ENCODE data around the gene UNC5C. TPM values are rescaled to one million over a fixed set of nuclear protein-coding genes. Genes with fewer than 3 reads are reported as not detected.

Gene UNC5C
- total and polyA plus RNA-seq, 2 of the 4 experiments (the other 2 are of a cell fraction) = under 0.01 TPM

- no peaks in the 10 kb centered on the region for H3K9me3 ChIP-seq (ENCODE audit: control insufficient read depth, insufficient read depth, low read length)
- no peaks in the 10 kb centered on the region for H3K9me1 ChIP-seq (ENCODE audit: insufficient read depth, low read length)
- no peaks in the 10 kb centered on the region for H4K20me1 ChIP-seq (ENCODE audit: insufficient read depth, low read length)
- H3K4me1 ChIP-seq (ENCODE audit: control insufficient read depth, insufficient read depth, low read length) = no peaks in the 10 kb centered on the region
- no peak overlapping the region for H2BK20ac ChIP-seq (ENCODE audit: low read depth, low read length)
- no peak overlapping the region for H3K27ac ChIP-seq (ENCODE audit: insufficient read depth, low read length)
- H2BK15ac ChIP-seq (ENCODE audit: low read depth, low read length) = no peak overlapping the region
- H3K4me3 ChIP-seq (ENCODE audit: insufficient read depth, low read depth, low read length) = no peak overlapping the region
- no peak overlapping the region for H3K56ac ChIP-seq (ENCODE audit: extremely low read depth, insufficient read depth, low read length)
- H4K8ac ChIP-seq (ENCODE audit: low read depth in 2 of 2, low read length in 2 of 2) = no peak overlapping the region
- no peak overlapping the region for H3K23ac ChIP-seq (ENCODE audit: low read depth, low read length)
- H2AK5ac ChIP-seq (ENCODE audit: low read depth, low read length) = no peak overlapping the region
- H4K5ac ChIP-seq (ENCODE audit: low read depth, low read length) = no peak overlapping the region
- WGBS, 2 experiments (ENCODE audit: extremely low coverage in 2 of 2, insufficient read length in 1 of 2) = no CpG with 5 or more reads among the region's 3 CpGs
- H3K27me3 ChIP-seq (ENCODE audit: control insufficient read depth, insufficient read depth, low read length) = no peaks in the 10 kb centered on the region
- no peak for TF ChIP-seq MAZ (IDR thresholded peaks at IDR 0.05; ENCODE audit: borderline replicate concordance, low read depth, low read length)
- TF ChIP-seq CHD1 (IDR thresholded peaks at IDR 0.05; ENCODE audit: low read depth, low read length) = no peak
- no peak for TF ChIP-seq POLR2A (IDR thresholded peaks at IDR 0.05; ENCODE audit: low read depth, low read length)
- no peak for TF ChIP-seq BHLHE40 (IDR thresholded peaks at IDR 0.05; ENCODE audit: low read depth, low read length)
- TF ChIP-seq CEBPB (IDR thresholded peaks at IDR 0.05; ENCODE audit: low read depth, low read length) = 0 out of 2 replicates have a peak, but pooled peaks have one; percentile 4
- no peak overlapping the region for H3K14ac ChIP-seq (replicated peaks; ENCODE audit: low read depth, low read length)
- CTCF ChIA-PET = no interaction called here
- POLR2A ChIA-PET (ENCODE audit: unreplicated experiment) = no interaction called here
- H3K9ac ChIP-seq (ENCODE audit: low read depth, low read length) = no peak overlapping the region
- no peak overlapping the region for H2AK9ac ChIP-seq (replicated peaks; ENCODE audit: low read depth, low read length, poor library complexity)
- no peak overlapping the region for H4K91ac ChIP-seq (ENCODE audit: insufficient read depth, low read depth, low read length)
- intact Hi-C loops (cut with micrococcal nuclease) (no loop called here), dilution Hi-C loops (cut with HindIII; ENCODE audit: low sequenced_read_pairs, unreplicated experiment) (no loop called here), in situ Hi-C loops (cut with MboI; ENCODE audit: low sequenced_read_pairs) (no loop called here)
- H3K79me1 ChIP-seq (ENCODE audit: low read depth in 1 of 2, low read length in 2 of 2) = no peaks in the 10 kb centered on the region
- no peak overlapping the region for H3K18ac ChIP-seq (ENCODE audit: low read depth, low read length)
- H2BK120ac ChIP-seq (ENCODE audit: low read depth, low read length) = no peak overlapping the region
- no peak overlapping the region for H2BK5ac ChIP-seq (ENCODE audit: low read depth, low read length, poor library complexity, severe bottlenecking)
- no peaks in the 10 kb centered on the region for H3K36me3 ChIP-seq (ENCODE audit: control insufficient read depth, insufficient read depth, low read length)
- H3K4me2 ChIP-seq (ENCODE audit: low read depth, low read length) = no peak overlapping the region
- no peak overlapping the region for H3K4ac ChIP-seq (ENCODE audit: low read depth, low read length)
- no TSS peak for BruUV-seq (replicated peaks)
- DNase-seq (no peak), ATAC-seq (ENCODE audit: low read depth) (no peak)
- H2AFZ ChIP-seq (replicated peaks; ENCODE audit: low read length, poor library complexity) = no peak overlapping the region
These were observed 188.4 kb downstream of the UNC5C start for GRCh38 chr4:95360256-95360903.
